C1 segment of cervical spinal cord (tissue), 14 donors: ENCODE results near the gene LAMC2.

Experiments used
- DNase-seq, 14 donors: peaks; one replicate each; lab custom pipeline; 2025; lab: John Stamatoyannopoulos, UW

The LAMC2 gene

DNA sequence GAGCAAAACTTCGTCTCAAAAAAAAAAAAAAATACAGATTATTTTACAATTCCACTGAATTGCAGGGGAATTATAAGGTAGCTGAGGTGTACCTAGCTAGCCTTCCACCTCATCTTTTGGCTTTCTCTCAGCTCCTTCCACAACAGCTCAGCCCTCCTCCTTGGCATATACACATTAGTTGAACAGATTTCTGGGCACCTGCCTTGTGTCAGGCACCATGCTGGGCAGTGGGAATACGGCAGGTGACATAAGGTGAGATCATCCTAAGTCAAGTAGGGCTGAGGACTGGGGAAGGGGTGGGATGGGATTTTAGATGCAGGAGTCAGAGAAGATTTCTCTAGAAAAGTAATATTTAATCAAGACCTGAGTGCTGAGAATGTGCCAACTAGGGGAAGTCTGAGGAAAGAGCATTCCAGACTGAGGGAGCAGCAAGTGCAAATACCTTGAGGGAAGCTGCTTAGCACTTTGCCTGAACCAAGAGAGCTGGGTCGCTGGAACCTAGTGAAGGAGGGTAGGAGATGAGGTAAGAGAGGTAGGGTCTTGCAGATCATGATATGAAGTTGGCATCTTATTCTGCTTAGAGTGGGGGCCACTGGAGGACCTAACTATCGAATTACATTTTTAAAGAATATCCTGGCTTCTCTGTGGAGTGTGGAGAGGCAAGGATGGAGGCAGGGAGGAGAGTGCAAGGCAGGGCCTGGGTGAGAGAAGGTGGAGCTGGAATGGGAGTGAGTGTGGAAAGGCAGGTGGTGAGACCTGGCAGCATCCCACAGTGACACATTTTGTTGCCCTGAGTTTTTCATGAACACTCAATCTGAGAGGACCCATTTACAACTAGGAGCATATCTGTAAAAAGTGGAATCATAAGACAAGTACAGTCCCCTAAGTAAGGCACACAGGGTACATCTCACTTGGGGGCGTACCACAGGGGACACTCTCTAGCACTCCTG is 28.2 kb downstream of the LAMC2 start:
- DNase-seq: peak in 2 of 14 donors; percentile 8 to 89

DNA sequence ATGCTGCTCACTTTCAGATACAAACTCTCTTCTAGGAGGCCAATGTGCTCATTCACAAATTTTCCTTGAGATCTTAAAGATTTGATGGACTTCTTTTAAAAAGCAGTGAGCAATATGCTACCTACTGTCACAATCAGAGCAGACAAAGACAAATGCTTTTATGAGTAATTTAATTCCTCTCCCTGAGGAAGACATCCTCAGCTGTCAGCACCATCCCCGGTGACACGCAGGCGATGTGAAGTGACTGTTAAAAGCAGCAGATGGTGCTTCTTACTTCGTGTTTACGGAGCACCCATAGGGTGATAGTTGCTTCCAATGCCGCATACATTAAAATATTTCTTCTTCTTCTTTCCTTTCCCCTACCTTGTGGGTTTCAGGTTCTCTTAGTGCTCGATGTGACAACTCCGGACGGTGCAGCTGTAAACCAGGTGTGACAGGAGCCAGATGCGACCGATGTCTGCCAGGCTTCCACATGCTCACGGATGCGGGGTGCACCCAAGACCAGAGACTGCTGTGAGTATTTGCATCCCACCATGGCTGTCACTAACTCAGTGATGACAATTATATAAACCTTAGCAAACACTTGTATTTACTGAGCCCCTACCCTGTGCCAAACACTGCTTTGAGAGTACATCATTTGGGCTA is 29.1 kb downstream of the LAMC2 start:
- DNase-seq: peak in 1 of 14 donors; percentile 48

DNA sequence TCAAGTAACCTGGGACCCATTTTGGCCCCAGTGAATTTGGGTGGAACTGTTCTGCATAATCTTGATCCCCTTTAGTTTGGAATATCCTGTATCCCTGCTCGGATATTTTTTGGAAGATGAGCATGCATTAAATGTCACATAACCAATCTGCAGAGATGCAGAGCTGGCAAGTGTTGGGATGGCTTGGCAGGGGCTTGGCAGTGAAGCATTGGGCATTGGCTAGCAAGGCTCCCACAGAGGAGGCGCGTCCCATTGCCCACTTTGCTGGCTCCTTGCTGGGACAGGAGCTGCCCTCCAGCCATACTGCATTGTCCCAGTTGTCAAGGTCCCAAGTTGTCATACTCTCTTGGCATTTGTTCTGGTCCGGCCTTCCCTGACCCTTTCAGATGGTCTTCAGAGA is 29.9 kb downstream of the LAMC2 start:
- peak in 1 of 14 donors; percentile 87 for DNase-seq

DNA sequence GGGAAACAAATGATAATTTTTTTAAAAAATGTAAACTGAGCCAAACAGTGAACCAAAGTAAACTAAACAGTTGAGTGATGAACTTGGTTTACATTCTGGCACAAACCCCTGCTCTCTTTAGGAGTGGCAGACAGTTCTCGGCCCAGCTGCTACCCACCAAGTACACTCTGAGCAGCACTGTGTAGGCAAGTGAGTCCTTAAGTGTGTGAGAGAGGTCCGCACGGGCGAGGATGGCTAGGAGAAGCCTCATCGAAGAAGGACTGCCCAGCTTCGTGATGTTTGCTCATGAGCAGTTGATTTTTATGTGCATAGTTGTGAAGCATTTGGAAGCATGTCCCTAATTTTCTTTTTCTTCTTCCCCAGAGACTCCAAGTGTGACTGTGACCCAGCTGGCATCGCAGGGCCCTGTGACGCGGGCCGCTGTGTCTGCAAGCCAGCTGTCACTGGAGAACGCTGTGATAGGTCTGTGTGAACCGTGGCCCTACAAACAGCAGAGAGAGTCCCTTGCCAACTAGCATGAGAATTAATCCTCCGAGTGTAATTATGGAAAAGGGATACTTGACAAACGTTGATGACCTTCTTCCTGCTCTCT is 32.1 kb downstream of the LAMC2 start:
- peak in 1 of 14 donors; percentile 43 for DNase-seq

DNA sequence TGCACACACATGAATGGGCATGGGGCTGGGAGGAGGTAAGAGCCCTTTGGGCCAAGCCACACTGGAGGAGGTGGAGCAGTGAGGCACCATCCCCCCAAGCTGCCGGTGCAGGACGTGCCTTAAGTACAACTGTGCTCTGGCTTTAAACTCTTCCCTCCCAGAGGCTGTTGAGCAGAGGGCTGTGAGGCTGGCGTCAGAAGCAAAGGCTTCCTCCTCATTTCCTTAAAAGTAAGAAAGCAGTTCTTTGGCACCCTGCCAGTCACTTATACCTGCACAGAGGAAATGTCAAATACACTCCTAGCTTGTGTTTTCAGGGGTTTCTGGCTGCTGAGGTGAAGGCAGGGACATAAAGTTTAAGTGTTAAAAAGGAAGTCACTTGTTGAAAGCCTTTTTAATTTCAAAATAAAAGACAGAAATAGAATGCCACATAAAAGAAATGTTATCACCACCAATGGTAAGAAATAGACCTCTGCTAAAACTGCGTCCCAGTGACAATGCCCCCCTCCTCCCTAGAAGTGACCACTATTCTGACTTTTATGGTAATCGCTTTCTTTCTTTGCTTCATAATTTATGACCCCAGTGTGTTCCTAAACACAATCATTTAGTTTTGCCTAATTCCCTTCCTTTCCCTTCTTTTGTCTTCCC is 33.0 kb downstream of the LAMC2 start:
- no peak for DNase-seq

DNA sequence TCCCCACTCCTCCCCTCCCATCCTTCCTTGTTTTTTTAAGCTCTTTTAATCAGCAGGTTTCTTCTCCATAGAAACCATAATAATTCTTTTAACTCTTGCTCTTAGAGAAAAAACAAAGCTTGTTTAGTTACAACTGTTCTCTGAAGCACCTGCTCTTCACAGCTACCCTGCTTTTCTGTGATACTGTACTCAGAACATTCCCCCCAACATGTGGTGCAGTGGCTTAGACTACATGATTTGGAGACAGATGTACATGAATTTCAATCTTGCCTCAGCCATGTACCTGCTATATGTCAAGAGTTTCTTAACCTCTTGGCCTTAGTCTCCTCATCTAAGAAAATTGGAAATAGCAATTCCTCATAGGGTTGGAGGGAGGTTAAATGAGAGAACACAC is 33.5 kb downstream of the LAMC2 start:
- no peak for DNase-seq

DNA sequence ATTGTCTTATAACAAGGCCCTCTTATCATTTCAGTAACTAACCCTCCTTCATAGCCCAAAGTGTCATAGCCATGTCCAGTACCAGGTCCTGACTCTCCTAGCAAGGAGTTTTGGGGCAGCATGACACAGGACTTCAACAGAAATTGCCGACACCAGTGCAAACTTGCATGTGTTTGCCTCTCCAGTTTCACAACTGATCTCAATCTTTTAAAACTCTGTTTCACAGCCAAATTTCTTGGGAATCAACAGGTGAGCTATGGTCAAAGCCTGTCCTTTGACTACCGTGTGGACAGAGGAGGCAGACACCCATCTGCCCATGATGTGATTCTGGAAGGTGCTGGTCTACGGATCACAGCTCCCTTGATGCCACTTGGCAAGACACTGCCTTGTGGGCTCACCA is 36.8 kb downstream of the LAMC2 start:
- DNase-seq: no peak

DNA sequence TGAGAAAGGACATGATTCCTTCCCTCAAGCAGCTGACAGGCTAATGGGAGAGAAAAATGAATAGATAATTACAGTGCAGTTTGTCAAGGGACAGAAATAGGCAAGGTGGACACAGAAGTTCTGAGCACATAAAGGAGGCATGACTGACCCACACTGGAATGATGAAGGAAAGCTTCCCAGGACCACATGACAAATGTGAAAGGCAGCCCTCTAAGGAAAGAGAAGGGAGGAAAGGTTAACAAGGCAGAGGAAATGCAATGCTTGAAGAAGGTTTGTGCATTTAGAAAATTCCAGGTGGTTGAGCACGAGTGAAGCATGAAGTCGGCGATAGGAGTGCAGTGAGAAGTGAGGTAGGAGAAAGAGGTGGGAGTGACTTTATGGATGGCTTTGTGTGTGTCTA is 37.4 kb downstream of the LAMC2 start:
- DNase-seq: no peak

DNA sequence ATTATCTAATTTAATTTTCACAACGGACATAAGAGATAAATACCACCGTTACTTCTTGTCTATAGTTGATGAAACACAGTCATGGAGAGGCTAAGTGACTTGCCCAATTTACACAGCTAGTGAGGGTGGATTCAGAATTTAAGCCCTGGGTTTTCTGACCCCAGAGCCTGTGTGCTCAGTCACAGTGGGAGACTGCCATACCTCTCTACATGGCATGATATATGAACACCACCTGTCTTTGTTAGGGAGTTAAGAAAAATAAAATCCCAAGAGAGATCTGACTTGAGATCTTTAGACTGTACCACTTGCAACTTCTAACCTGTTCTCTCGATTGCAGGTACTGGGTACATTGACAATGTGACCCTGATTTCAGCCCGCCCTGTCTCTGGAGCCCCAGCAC is 40.3 kb downstream of the LAMC2 start:
- DNase-seq: no peak

DNA sequence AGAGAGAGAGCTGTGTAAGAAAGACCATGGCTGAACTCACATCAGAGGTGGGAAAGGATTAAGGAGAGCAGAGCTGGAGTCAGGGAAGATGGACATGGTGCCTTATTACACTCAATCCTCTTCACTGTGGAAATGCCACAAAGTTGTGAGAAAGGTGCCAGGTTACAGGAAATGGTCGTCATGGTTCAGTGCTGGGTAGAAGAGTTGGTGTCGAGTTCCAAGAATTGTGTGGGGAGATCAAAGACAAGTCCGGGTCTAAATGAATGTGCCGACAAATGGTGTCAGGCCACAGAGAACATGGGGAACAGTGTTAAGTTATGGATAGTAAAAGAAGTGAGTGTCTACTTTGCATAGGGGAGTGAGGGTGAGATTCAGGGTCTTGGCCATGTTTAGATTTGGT is 40.9 kb downstream of the LAMC2 start:
- DNase-seq: no peak

DNA sequence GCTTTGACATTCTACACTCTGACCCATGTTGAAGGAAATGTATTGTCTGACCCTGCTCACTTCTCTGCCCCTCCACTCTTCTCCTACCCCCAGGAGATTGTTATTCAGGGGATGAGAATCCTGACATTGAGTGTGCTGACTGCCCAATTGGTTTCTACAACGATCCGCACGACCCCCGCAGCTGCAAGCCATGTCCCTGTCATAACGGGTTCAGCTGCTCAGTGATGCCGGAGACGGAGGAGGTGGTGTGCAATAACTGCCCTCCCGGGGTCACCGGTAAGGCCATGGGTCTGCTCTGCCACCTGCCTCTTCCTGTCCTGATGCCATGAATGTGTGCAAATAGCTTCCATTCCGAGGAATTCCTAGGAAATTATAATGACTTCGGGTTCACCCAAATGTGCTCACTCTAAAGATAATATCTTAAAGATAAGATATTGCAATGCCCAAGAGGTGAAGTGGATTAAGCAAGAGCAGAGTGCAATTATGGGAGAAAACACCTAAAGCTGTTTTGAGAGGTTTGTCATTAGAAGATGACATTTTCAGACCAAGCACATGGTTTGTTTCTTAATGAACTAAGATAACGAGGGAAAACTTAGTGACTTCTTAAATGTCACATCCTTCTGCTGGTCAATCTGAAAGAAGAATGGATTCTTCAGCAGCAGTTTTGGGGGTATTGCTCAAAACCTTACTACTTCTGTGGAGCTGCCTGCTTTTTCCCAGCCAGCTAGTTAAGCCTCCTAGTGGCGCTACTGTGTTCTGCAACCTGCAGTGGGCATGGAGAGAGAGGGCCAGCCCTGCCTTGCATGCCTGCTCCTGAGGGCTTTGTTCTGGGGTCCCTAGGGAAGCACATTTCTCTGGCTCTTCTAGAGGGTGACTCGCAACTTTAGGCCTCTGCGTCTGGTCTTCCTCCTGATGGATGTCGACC is 41.6 kb downstream of the LAMC2 start:
- DNase-seq: no peak

DNA sequence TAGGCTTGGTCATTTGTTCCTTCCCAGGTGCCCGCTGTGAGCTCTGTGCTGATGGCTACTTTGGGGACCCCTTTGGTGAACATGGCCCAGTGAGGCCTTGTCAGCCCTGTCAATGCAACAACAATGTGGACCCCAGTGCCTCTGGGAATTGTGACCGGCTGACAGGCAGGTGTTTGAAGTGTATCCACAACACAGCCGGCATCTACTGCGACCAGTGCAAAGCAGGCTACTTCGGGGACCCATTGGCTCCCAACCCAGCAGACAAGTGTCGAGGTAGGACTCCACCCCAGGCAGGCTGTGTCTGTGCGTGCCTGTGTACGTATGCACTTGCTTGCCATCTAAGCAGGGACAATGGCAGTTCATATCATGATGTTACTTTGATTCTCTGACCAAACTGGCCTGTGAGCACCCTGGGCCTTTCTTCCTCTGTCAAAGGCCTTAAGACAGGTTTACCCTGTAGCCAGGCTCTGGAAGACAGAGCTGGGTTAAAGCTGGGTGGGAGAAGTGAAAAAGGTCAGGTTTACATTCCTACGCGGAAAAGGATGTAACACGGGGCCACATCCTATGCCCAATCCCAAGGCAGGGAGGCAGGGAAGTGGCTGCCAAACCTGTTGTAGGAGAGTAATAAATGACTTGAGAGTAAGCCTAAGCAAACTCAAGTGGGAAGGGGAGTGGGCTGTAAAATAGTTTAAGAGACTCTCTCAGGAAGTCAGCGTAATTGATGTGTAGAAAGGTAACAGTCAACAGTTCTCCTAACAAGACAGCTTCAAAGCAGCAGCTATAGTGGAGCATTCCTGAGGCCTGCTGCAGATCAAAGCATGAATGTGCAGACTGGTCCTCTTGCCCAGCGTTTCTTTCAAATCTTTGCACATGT is 42.5 kb downstream of the LAMC2 start:
- no peak for DNase-seq

DNA sequence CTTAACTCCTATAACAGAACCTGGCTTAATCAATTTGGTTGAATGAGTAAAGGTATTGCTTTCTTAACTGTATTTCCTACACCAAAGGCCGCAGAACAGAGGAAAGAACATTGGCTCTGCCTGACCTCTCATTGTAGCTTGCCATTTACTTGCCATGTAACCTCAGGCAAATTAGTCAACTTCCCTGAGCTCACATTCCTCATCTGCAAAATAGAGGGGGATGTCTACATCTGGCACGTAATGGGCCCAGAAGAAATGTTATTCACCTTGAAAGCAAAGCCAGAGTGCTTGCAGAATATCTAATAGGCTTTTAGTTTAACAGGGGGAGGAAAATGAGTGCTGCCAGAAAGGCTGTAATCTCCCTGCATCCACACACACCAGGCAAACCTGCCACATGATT is 44.3 kb downstream of the LAMC2 start:
- no peak for DNase-seq

DNA sequence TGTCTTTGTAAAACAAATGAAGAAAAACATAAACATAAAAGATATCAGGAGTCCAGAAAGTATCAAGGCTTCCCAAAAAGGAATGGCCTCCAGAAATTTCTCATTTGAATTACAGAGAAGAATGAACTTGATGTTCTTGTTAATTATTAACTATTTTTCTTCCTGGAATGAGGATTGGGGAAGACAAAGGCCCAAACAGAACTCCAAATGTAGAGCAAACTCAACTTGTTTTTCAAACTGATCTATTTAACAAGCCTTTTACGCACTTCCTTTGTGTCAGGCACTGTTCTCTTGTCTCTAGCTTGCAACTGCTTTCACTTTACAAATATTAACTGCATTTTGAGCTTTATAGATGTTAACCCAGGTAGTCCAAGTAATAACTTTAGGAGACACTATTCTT is 45.5 kb downstream of the LAMC2 start:
- no peak for DNase-seq

DNA sequence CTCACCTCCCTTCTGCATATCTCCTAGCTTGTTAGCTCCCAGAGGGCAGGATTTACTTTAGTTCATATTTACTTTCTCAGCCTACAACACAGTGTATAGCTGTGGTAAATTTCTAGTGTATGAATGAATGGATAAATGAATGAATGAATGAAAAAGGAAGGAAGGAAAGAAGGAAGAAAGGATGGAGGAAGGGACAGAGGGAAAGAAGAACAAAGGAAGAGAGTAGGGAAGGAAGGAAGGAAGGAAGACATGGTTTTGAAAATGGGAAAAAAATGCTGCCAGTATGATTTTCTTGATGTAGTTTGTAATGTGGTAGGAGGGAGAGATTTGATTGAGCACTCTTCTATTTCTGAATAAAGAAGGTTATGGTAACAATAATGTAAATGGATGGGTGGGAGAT is 47.0 kb downstream of the LAMC2 start:
- DNase-seq: no peak

DNA sequence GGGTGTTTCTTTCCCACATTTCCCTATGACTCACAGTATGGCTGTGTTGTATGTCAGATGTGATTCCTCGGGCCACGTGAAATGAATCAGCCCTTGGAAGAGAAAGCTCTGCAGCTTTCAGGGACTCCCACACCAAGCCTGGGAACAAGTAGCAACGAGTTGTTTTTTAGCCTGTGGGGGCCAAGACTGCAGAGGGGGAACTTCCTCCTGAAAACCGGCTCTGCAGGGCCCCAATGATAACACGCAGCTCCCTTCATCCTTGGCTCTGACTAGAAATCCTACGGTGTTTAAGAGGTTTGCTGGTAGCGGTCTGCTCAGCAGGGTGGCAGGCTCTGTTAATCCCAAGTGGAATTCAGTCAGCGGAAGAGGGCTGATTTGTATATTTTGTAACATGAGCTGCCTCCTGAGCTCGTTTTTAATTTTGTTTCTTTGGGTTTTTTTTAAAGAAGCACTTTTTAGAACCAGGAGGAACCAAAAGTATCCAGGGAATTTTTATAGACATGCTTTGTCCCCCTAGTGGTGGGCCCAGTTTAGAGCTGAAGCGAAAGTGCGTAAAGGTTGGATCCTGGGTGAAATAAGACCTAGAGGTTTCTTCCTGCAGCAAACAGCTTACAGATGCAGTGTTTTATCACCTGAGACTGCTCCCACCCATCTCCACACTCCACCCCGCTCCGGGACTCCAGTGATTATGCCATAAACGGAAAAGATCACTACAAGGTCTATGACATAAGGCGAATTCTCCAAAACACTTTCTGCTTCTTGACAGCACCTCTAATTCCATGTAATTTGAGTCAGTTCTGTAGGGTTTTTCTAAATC is 48.8 kb downstream of the LAMC2 start:
- DNase-seq: peak in 5 of 14 donors; percentile 4 to 33 (median 15)

DNA sequence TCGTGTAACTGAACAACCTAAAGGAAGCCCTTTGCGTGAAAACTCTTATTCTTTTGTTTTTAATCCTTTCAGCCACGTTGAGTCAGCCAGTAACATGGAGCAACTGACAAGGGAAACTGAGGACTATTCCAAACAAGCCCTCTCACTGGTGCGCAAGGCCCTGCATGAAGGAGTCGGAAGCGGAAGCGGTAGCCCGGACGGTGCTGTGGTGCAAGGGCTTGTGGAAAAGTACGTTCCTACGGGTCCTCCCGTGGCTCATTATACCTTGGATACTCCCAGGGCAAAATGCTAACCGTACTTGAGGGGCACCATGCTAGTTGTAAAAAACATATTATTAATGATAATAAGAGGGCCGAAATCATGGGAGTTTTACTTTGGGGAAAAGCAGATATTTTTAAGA is 49.4 kb downstream of the LAMC2 start:
- DNase-seq: no peak

DNA sequence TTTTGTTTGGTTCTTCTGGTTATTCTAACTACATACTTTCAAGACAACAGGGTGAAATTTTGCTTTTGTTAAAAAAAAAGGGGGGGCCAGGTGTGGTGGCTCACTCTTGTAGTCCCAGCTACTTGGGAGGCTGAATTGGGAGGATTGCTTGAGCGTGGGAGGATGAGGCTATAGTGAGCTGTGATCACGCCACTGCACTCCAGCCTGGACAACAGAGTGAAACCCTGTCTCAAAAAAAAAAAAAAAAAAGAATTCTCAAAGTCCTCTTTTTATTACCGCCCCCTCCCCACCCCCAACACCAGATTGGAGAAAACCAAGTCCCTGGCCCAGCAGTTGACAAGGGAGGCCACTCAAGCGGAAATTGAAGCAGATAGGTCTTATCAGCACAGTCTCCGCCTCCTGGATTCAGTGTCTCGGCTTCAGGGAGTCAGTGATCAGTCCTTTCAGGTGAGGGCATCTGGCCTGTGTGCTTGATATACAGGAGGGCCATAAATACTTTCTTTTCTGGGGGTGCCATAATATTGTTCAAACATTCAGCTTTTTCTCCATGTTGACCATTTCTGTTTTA is 50.2 kb downstream of the LAMC2 start:
- DNase-seq: no peak

DNA sequence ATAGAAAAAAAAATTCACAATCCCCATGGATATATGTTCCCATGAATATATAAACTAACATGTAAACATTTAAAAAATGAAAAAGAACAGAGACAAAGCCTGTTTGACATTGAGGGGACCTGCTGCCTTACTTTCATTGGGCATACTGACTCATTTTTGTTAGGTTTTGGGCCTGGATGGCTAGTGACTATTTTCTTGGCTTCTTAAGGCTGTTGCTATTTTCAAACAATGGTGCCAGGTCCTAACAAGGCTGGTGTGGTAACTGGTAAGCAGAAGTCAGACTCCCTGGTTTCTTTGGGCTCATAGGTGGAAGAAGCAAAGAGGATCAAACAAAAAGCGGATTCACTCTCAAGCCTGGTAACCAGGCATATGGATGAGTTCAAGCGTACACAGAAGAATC is 51.0 kb downstream of the LAMC2 start:
- no peak for DNase-seq
